Measurements from ENCODE around the gene GRAMD1A. TPM values are rescaled to one million over a fixed set of nuclear protein-coding genes. Genes with fewer than 3 reads are reported as not detected.
A peak's percentile ranks its signal among the peaks of the same experiment; 100 is the strongest.
"Not testable (repeated sequence)": the region's sequence is repeated elsewhere in the genome, so short reads cannot be mapped to it uniquely, and the experiment has no call there.

The GRAMD1A gene
- total RNA-seq, 1 donor from 2014 or later: 27.2 TPM

DNA sequence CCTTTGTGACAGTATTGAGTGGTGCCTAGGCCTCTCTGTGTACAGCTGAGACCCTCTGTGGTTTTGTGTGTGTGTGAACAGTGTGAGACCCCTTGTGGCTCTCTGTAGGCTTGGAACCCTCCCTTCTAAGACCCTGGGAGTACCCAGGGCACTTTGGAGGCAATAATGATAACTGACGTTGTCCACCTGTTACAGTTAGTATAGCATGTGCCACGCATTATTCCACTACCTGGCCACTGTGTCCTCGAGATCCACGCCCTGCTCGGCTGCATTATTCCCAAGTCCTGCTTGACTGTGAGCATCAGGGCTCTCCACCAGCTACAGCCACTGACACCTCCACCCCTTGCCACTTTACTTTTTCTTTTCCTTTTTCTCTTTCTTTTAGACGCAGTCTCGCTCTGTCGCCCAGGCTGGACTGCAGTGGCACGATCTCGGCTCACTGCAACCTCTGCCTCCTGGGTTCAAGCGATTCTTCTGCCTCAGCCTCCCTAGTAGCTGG, 2.0 kb downstream of the GRAMD1A start:
- Histone ChIP-seq H3K9ac (no peak overlapping the region), H3K36me3 (no peaks in the 10 kb centered on the region), H3K9me3 (ENCODE audit: low read depth) (no peaks in the 10 kb centered on the region), H3K4me1 (peaks cover 12% of the 10 kb centered on the region), H3K4me3 (no peak overlapping the region), H3K27me3 (no peaks in the 10 kb centered on the region), H4K20me1 (ENCODE audit: low read depth) (peaks cover 63% of the 10 kb centered on the region), H3K27ac (no peak overlapping the region), H2AFZ (replicated peaks) (no peak overlapping the region), H3K79me2 (ENCODE audit: low read depth) (peaks cover 75% of the 10 kb centered on the region), H3K4me2 (peak overlapping the region; percentile 90), H3F3A (ENCODE audit: low read depth) (peaks cover 32% of the 10 kb centered on the region)
- H3K36me3 Mint-ChIP-seq: peaks cover 10% of the 10 kb centered on the region
- H3K4me3 Mint-ChIP-seq: peak overlapping the region; percentile 98
- no peak for DNase-seq (ENCODE audit: low spot score)
- no peaks in the 10 kb centered on the region for H3K9me3 Mint-ChIP-seq
- peak overlapping the region; percentile 35 for H3K27ac Mint-ChIP-seq
- TF ChIP-seq CTCF (IDR thresholded peaks at IDR 0.05): no peak
- no peak for TF ChIP-seq EZH2 (IDR thresholded peaks at IDR 0.05)
- TF ChIP-seq EZH2phosphoT487 (IDR thresholded peaks at IDR 0.05): no peak
- peaks cover 10% of the 10 kb centered on the region for H3K27me3 Mint-ChIP-seq (ENCODE audit: insufficient read depth, low read depth)
- H3K4me1 Mint-ChIP-seq: peaks cover 46% of the 10 kb centered on the region

- DNase-seq (ENCODE audit: low spot score): no peak
- Histone ChIP-seq H4K20me1 (ENCODE audit: low read depth) (peaks cover 73% of the 10 kb centered on the region), H2AFZ (replicated peaks) (no peak overlapping the region), H3F3A (ENCODE audit: low read depth) (peaks cover 22% of the 10 kb centered on the region), H3K9ac (no peak overlapping the region), H3K9me3 (ENCODE audit: low read depth) (no peaks in the 10 kb centered on the region), H3K4me1 (peaks cover 6% of the 10 kb centered on the region), H3K79me2 (ENCODE audit: low read depth) (peaks cover 87% of the 10 kb centered on the region), H3K4me3 (no peak overlapping the region), H3K27me3 (no peaks in the 10 kb centered on the region), H3K36me3 (no peaks in the 10 kb centered on the region), H3K4me2 (no peak overlapping the region), H3K27ac (no peak overlapping the region)
- no peak overlapping the region for H3K27ac Mint-ChIP-seq
- H3K4me1 Mint-ChIP-seq: peaks cover 33% of the 10 kb centered on the region
- peaks cover 8% of the 10 kb centered on the region for H3K27me3 Mint-ChIP-seq (ENCODE audit: insufficient read depth, low read depth)
- H3K9me3 Mint-ChIP-seq: no peaks in the 10 kb centered on the region
- H3K4me3 Mint-ChIP-seq: no peak overlapping the region
- no peak for TF ChIP-seq EZH2 (IDR thresholded peaks at IDR 0.05)
- H3K36me3 Mint-ChIP-seq: peaks cover 15% of the 10 kb centered on the region
Observed at GRCh38 chr19:35004517-35005255, 4.6 kb downstream of the GRAMD1A start.

DNA sequence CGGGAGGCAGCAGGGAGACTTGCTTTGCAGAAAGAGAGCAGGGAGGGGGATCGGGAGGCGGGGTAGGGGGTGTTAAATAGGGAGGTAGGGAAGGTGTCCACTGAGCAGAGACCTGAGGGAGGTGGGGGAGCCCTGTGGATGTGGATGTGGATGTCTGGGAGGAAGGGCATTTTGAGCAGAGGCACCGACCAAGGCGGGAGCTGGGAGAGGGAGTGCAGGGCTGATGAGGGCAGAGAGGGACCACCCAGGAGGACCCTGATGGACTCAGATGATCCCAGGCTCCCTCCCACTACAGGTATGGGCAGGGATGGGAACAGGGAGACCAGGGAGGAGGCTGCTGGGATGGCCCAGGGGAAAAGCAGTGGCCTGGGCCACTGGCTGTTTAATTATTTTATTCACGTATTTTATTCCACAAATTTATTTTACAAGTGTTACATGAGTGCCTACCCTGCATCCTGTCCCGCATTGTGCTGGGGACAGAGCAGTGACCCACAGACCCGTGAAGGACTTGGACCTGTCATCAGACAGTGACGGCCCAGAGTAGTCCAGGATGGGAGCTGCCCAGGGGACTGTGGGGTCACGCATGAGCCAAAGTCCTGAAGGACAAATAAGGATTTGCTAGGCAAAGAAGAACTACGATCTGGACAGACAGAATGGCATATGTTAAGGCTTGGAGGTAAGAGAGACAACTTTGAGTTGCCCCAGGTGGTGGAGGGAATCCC, 5.3 kb downstream of the GRAMD1A start:
- Mint-ChIP-seq H3K27ac (no peak overlapping the region), H3K9me3 (no peaks in the 10 kb centered on the region), H3K27me3 (ENCODE audit: insufficient read depth, low read depth) (peaks cover 8% of the 10 kb centered on the region), H3K36me3 (peaks cover 18% of the 10 kb centered on the region), H3K4me1 (peaks cover 33% of the 10 kb centered on the region), H3K4me3 (no peak overlapping the region)
- H3K27ac ChIP-seq: no peak overlapping the region
- TF ChIP-seq CTCF (IDR thresholded peaks at IDR 0.05): no peak
- no peak for TF ChIP-seq EZH2 (IDR thresholded peaks at IDR 0.05)
- TF ChIP-seq EZH2phosphoT487 (IDR thresholded peaks at IDR 0.05): no peak
- no peak overlapping the region for H3K4me2 ChIP-seq
- no peaks in the 10 kb centered on the region for H3K9me3 ChIP-seq (ENCODE audit: low read depth)
- no peak overlapping the region for H2AFZ ChIP-seq (replicated peaks)
- no peaks in the 10 kb centered on the region for H3K27me3 ChIP-seq
- peaks cover 6% of the 10 kb centered on the region for H3K4me1 ChIP-seq
- H4K20me1 ChIP-seq (ENCODE audit: low read depth): peaks cover 73% of the 10 kb centered on the region
- DNase-seq (ENCODE audit: low spot score): no peak
- peaks cover 18% of the 10 kb centered on the region for H3F3A ChIP-seq (ENCODE audit: low read depth)
- peaks cover 80% of the 10 kb centered on the region for H3K79me2 ChIP-seq (ENCODE audit: low read depth)
- no peaks in the 10 kb centered on the region for H3K36me3 ChIP-seq
- H3K4me3 ChIP-seq: no peak overlapping the region
- no peak overlapping the region for H3K9ac ChIP-seq

DNA sequence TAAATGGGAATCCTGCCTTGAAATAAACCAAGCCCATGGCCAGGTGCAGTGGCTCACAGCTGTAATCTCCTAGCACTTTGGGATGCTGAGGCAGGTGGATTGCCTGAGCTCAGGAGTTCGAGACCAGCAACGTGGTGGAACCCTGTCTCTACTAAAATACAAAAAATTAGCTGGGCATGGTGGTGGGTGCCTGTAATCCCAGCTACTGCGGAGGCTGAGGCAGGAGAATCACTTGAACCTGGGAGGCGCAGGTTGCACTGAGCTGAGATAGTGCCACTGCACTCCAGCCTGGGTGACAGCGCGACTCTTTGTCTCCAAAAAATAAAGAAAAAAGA, 5.9 kb downstream of the GRAMD1A start:
- H3K36me3 ChIP-seq; H3K27me3 ChIP-seq; H3K4me2 ChIP-seq; H3K4me3 Mint-ChIP-seq; H3K9me3 ChIP-seq (ENCODE audit: low read depth); H2AFZ ChIP-seq (replicated peaks); H3K4me1 ChIP-seq; H3K27ac ChIP-seq; H3K27ac Mint-ChIP-seq; H3K4me3 ChIP-seq; DNase-seq (ENCODE audit: low spot score); H3K9ac ChIP-seq; H3K9me3 Mint-ChIP-seq; H3K27me3 Mint-ChIP-seq (ENCODE audit: insufficient read depth, low read depth): not testable (repeated sequence)
- peaks cover 17% of the 10 kb centered on the region for H3F3A ChIP-seq (ENCODE audit: low read depth)
- H3K79me2 ChIP-seq (ENCODE audit: low read depth): peaks cover 74% of the 10 kb centered on the region
- Mint-ChIP-seq H3K4me1 (peaks cover 32% of the 10 kb centered on the region), H3K36me3 (peaks cover 20% of the 10 kb centered on the region)
- peaks cover 71% of the 10 kb centered on the region for H4K20me1 ChIP-seq (ENCODE audit: low read depth)
